Liver (tissue), 9 donors: Measurements from ENCODE around the gene FAU. TPM values are rescaled to one million over a fixed set of nuclear protein-coding genes. Genes with fewer than 3 reads are reported as not detected.

ENCODE experiments used
- DNase-seq: peaks from one replicate; pipeline ENCODE4 v3.0.0-alpha.2; 2017; ENCODE audit warnings: low spot score
- H3K27ac ChIP-seq, 2 donors: one replicate each; pipeline ENCODE4 v1.7.0; 2013; ENCODE audit warnings: inconsistent platforms in 2 of 2, low read length in 2 of 2, control low read depth in 1 of 2, low read depth in 1 of 2, mild to moderate bottlenecking in 1 of 2
- H3K27me3 ChIP-seq, 4 donors: one replicate each; pipeline versions ENCODE4 v1.6.1 to v1.7.0; 2013; ENCODE audit warnings: low read length in 3 of 4, inconsistent platforms in 1 of 4, mild to moderate bottlenecking in 1 of 4, moderate library complexity in 1 of 4; ENCODE audit not compliant: control insufficient read depth in 4 of 4, insufficient read depth in 4 of 4
- H3K36me3 ChIP-seq, 4 donors: one replicate each; pipeline versions ENCODE4 v1.6.1 to v1.7.0; 2013; ENCODE audit warnings: low read length in 3 of 4, mild to moderate bottlenecking in 3 of 4, low read depth in 1 of 4, moderate library complexity in 1 of 4; ENCODE audit not compliant: control insufficient read depth in 4 of 4, insufficient read depth in 3 of 4
- H3K4me1 ChIP-seq, 4 donors: one replicate each; pipeline versions ENCODE4 v1.6.1 to v1.7.0; 2013; ENCODE audit warnings: low read length in 3 of 4, mild to moderate bottlenecking in 3 of 4, moderate library complexity in 1 of 4; ENCODE audit not compliant: control insufficient read depth in 4 of 4, insufficient read depth in 4 of 4
- H3K4me3 ChIP-seq, 3 donors: one replicate each; pipeline versions ENCODE4 v1.6.1 to v1.7.0; 2013; ENCODE audit warnings: low read length in 3 of 3, control low read depth in 1 of 3, low read depth in 1 of 3, mild to moderate bottlenecking in 1 of 3
- H3K9ac ChIP-seq, 2 donors: one replicate each; pipeline ENCODE4 v1.7.0; 2013; ENCODE audit warnings: low read length in 2 of 2, mild to moderate bottlenecking in 2 of 2, moderate library complexity in 2 of 2, control low read depth in 1 of 2, low read depth in 1 of 2
- H3K9me3 ChIP-seq, 4 donors: one replicate each; pipeline versions ENCODE4 v1.6.1 to v1.7.0; 2013; ENCODE audit warnings: low read length in 3 of 4; ENCODE audit not compliant: control insufficient read depth in 4 of 4
- ATF3 ChIP-seq: IDR thresholded peaks from 2 replicates; pipeline ENCODE4 v1.6.1; 2016; ENCODE audit warnings: antibody characterized with exemption
- EGR1 ChIP-seq, 2 donors: IDR thresholded peaks; 2 replicates each; pipeline ENCODE4 v1.6.1; 2016 to 2018; ENCODE audit warnings: antibody characterized with exemption in 2 of 2, low read depth in 2 of 2
- FOXA1 ChIP-seq: IDR thresholded peaks from 2 replicates; pipeline ENCODE4 v1.6.1; 2016; ENCODE audit warnings: antibody characterized with exemption
- FOXA2 ChIP-seq: IDR thresholded peaks from 2 replicates; pipeline ENCODE4 v1.6.1; 2016; ENCODE audit warnings: antibody characterized with exemption
- GABPA ChIP-seq, 2 donors: IDR thresholded peaks in 1 of 2; conservative IDR thresholded peaks in 1 of 2; 2 replicates each; pipeline ENCODE4 v1.6.1; 2016; ENCODE audit warnings: antibody characterized with exemption in 2 of 2, mild to moderate bottlenecking in 1 of 2, moderate library complexity in 1 of 2
- HNF4A ChIP-seq, 2 donors: conservative IDR thresholded peaks; 2 replicates each; pipeline ENCODE4 v1.6.1; 2016; ENCODE audit warnings: antibody characterized with exemption in 2 of 2, mild to moderate bottlenecking in 2 of 2
- HNF4G ChIP-seq: IDR thresholded peaks from 2 replicates; pipeline ENCODE4 v1.6.1; 2016; ENCODE audit warnings: antibody characterized with exemption
- JUND ChIP-seq, 2 donors: IDR thresholded peaks; 2 replicates each; pipeline ENCODE4 v1.6.1; 2016; ENCODE audit warnings: antibody characterized with exemption in 2 of 2
- MAX ChIP-seq: IDR thresholded peaks from 2 replicates; pipeline ENCODE4 v1.6.1; 2016; ENCODE audit warnings: antibody characterized with exemption
- NR2F2 ChIP-seq: IDR thresholded peaks from 2 replicates; pipeline ENCODE4 v1.6.1; 2016; ENCODE audit warnings: antibody characterized with exemption
- RAD21 ChIP-seq, 2 donors: IDR thresholded peaks; 2 replicates each; pipeline ENCODE4 v1.6.1; 2016; ENCODE audit warnings: antibody characterized with exemption in 2 of 2, mild to moderate bottlenecking in 2 of 2
- RXRA ChIP-seq, 2 donors: IDR thresholded peaks; 2 replicates each; pipeline ENCODE4 v1.6.1; 2017 to 2018; ENCODE audit warnings: antibody characterized with exemption in 2 of 2, mild to moderate bottlenecking in 1 of 2
- SP1 ChIP-seq: IDR thresholded peaks from 2 replicates; pipeline ENCODE4 v1.6.1; 2018; ENCODE audit warnings: antibody characterized with exemption, mild to moderate bottlenecking
- TAF1 ChIP-seq: conservative IDR thresholded peaks from 2 replicates; pipeline ENCODE4 v1.6.1; 2016; ENCODE audit warnings: antibody characterized with exemption, mild to moderate bottlenecking
- YY1 ChIP-seq: IDR thresholded peaks from 2 replicates; pipeline ENCODE4 v1.6.1; 2016; ENCODE audit warnings: antibody characterized with exemption, mild to moderate bottlenecking
- ZBTB33 ChIP-seq: IDR thresholded peaks from 2 replicates; pipeline ENCODE4 v1.6.1; 2016; ENCODE audit warnings: antibody characterized with exemption
- WGBS: extraction: QIAGEN DNeasy Blood & Tissue Kit; methylation state at CpG from one replicate; pipeline ENCODE4 v1.1.7; 2013; 5-methylcytosine and 5-hydroxymethylcytosine counted together
- polyA plus RNA-seq, 2 donors: library from polyadenylated mRNA; stranded (reverse) in 1 of 2; unstranded in 1 of 2; fragments of 200-250 nt in 1 of 2; fragments of >200 nt in 1 of 2; fragmentation: Nextera tagmentation in 1 of 2; extraction: Ambion mirVana in 1 of 2; gene quantifications; one replicate each; pipeline versions ENCODE4 v1.2.1 to v1.2.3, GENCODE V29; 2013 to 2015
- total RNA-seq, 2 donors: library from RNA; depleted of rRNA; stranded (reverse); fragments of >200 nt; gene quantifications; one replicate each; pipeline ENCODE4 v1.2.3, GENCODE V29; 2014
- TF ChIP-seq, protein P1 (sequence below): IDR thresholded peaks from 2 replicates; pipeline ENCODE4 v1.6.1; 2016; ENCODE audit warnings: antibody characterized with exemption, mild to moderate bottlenecking
- TF ChIP-seq, protein P2 (sequence below): fragments of 150-350 bp; IDR thresholded peaks from 2 replicates; pipeline ENCODE4 v1.5.1; 2017; ENCODE audit warnings: improper control_type of control experiment, low read depth, low read length; ENCODE audit not compliant: missing input control
- donor health status: healthy.
- donor health status: healthy.
- donor health status: healthy.
- donor health status: healthy.
- donor health status: healthy.

The FAU gene
- total RNA-seq (100 to 1,000 TPM; 199 to 332 TPM), polyA plus RNA-seq (100 to 1,000 TPM; 393 to 535 TPM)

DNA sequence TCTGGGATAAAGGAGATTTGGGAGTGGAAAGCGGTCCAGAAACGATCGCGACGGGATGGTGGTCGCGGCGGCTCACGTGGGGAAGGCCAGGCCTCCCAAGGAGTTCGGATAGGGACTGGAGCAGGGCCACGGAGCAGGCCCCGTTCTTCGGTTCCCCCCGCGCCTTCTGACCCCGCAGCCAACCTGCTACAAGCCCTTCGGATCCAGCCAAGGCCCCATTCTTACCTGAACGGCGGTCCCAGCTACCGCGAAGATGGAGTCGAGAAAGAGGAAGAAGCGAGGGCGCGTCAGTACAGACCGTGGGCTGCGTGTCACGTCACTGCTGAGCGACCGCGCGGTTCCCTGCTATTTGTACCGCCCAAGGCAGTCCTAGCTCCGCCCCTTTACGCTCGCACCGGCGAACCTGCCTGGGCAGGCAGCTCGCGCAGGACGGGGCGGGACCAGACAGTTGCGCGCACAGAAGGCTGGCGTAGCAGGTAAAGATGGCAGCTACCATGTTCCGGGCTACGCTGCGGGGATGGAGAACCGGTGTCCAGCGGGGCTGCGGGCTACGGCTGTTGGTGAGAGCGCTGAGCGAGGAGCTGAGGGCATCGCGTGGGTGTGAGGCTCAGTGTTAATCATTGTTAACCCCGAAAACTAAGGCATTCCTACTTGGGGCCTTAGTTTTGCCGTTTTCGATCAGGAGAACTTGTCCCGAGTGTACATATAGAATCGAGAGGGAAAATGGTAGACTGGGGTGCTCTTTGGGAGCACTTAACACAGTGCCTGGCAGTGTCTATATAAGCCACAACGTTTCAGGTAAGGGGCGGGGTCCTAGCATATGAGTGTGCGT is at the start of gene FAU, which contains the start of gene MRPL49:
Gene FAU (minus strand): TSS at position 270 of the 832 bp plus-strand sequence. CDS start 321 bp downstream, outside the sequence.
Gene MRPL49 (plus strand): TSS at position 457 of the 832 bp plus-strand sequence. CDS start 26 bp downstream, at position 483.
- H3K4me1 ChIP-seq, result peaks cover 2 to 36% (median 24%) of the 10 kb centered on the region in 4 donors
- peak; percentile 79 for TF ChIP-seq TAF1
- TF ChIP-seq, protein P1, sequence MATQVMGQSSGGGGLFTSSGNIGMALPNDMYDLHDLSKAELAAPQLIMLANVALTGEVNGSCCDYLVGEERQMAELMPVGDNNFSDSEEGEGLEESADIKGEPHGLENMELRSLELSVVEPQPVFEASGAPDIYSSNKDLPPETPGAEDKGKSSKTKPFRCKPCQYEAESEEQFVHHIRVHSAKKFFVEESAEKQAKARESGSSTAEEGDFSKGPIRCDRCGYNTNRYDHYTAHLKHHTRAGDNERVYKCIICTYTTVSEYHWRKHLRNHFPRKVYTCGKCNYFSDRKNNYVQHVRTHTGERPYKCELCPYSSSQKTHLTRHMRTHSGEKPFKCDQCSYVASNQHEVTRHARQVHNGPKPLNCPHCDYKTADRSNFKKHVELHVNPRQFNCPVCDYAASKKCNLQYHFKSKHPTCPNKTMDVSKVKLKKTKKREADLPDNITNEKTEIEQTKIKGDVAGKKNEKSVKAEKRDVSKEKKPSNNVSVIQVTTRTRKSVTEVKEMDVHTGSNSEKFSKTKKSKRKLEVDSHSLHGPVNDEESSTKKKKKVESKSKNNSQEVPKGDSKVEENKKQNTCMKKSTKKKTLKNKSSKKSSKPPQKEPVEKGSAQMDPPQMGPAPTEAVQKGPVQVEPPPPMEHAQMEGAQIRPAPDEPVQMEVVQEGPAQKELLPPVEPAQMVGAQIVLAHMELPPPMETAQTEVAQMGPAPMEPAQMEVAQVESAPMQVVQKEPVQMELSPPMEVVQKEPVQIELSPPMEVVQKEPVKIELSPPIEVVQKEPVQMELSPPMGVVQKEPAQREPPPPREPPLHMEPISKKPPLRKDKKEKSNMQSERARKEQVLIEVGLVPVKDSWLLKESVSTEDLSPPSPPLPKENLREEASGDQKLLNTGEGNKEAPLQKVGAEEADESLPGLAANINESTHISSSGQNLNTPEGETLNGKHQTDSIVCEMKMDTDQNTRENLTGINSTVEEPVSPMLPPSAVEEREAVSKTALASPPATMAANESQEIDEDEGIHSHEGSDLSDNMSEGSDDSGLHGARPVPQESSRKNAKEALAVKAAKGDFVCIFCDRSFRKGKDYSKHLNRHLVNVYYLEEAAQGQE, result peak; percentile 82
- peak; percentile 66 for TF ChIP-seq FOXA1
- peak; percentile 93 for TF ChIP-seq ZBTB33
- TF ChIP-seq, protein P2, sequence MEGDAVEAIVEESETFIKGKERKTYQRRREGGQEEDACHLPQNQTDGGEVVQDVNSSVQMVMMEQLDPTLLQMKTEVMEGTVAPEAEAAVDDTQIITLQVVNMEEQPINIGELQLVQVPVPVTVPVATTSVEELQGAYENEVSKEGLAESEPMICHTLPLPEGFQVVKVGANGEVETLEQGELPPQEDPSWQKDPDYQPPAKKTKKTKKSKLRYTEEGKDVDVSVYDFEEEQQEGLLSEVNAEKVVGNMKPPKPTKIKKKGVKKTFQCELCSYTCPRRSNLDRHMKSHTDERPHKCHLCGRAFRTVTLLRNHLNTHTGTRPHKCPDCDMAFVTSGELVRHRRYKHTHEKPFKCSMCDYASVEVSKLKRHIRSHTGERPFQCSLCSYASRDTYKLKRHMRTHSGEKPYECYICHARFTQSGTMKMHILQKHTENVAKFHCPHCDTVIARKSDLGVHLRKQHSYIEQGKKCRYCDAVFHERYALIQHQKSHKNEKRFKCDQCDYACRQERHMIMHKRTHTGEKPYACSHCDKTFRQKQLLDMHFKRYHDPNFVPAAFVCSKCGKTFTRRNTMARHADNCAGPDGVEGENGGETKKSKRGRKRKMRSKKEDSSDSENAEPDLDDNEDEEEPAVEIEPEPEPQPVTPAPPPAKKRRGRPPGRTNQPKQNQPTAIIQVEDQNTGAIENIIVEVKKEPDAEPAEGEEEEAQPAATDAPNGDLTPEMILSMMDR, result no peak
- TF ChIP-seq HNF4G, result no peak
- peak in 1 of 2 donors; percentile 20 for TF ChIP-seq JUND (IDR thresholded peaks at IDR 0.05)
- TF ChIP-seq MAX, result peak; percentile 84
- TF ChIP-seq ATF3, result no peak
- TF ChIP-seq HNF4A (conservative IDR thresholded peaks at IDR 0.05), result peak in 1 of 2 donors; percentile 25
- TF ChIP-seq YY1, result peak; percentile 98
- peak; percentile 40 for TF ChIP-seq FOXA2
- TF ChIP-seq RXRA (IDR thresholded peaks at IDR 0.05), result peak in 1 of 2 donors; percentile 45
- TF ChIP-seq SP1, result peak; percentile 86
- peak; percentile 20 for TF ChIP-seq NR2F2
- TF ChIP-seq RAD21 (IDR thresholded peaks at IDR 0.05), result peak; percentile 54 to 68
- peak in 1 of 2 donors; percentile 36 for TF ChIP-seq EGR1 (IDR thresholded peaks at IDR 0.05; ENCODE audit: low read depth in 2 of 2)
- peak in 1 of 2 donors; percentile 90 for TF ChIP-seq GABPA (IDR thresholded peaks at IDR 0.05 in 1 of 2, conservative IDR thresholded peaks at IDR 0.05 in 1 of 2)
- H3K9ac ChIP-seq, result peak within 1 kb of the TSS; percentile 96
- no peaks in the 10 kb centered on the region for H3K27me3 ChIP-seq
- peak within 1 kb of the TSS; percentile 85 to 93 for H3K27ac ChIP-seq
- DNase-seq, result peak; percentile 97
- no peaks in the 10 kb centered on the region for H3K9me3 ChIP-seq
- H3K4me3 ChIP-seq, result peak within 1 kb of the TSS; percentile 68 to 99 (median 95)
- under 1% methylated on average over 64 of the region's 64 CpGs for WGBS
- H3K36me3 ChIP-seq, result peaks cover 11 to 44% (median 27%) of the 10 kb centered on the region in 4 donors
